ENCODE results near the gene RANBP17. TPM values are rescaled to one million over a fixed set of nuclear protein-coding genes. Genes with fewer than 3 reads are reported as not detected.

The RANBP17 gene
- total RNA-seq, 2 donors from 2014 or later, result 5.4 to 19.8 TPM

- Histone ChIP-seq H3K36me3 (no peaks in the 10 kb centered on the region), H3K4me3 (no peak overlapping the region), H3K9me3 (no peaks in the 10 kb centered on the region), H3K4me1 (replicated peaks) (peaks cover 5% of the 10 kb centered on the region), H3K27ac (no peak overlapping the region), H3K27me3 (replicated peaks; ENCODE audit: insufficient read depth) (peaks cover 70% of the 10 kb centered on the region)
- TF ChIP-seq POLR2A (IDR thresholded peaks at IDR 0.05) (no peak), POLR2AphosphoS5 (IDR thresholded peaks at IDR 0.05) (no peak)
- TF ChIP-seq, protein P1, sequence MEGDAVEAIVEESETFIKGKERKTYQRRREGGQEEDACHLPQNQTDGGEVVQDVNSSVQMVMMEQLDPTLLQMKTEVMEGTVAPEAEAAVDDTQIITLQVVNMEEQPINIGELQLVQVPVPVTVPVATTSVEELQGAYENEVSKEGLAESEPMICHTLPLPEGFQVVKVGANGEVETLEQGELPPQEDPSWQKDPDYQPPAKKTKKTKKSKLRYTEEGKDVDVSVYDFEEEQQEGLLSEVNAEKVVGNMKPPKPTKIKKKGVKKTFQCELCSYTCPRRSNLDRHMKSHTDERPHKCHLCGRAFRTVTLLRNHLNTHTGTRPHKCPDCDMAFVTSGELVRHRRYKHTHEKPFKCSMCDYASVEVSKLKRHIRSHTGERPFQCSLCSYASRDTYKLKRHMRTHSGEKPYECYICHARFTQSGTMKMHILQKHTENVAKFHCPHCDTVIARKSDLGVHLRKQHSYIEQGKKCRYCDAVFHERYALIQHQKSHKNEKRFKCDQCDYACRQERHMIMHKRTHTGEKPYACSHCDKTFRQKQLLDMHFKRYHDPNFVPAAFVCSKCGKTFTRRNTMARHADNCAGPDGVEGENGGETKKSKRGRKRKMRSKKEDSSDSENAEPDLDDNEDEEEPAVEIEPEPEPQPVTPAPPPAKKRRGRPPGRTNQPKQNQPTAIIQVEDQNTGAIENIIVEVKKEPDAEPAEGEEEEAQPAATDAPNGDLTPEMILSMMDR (IDR thresholded peaks at IDR 0.05), result no peak
- intact Hi-C loops (cut with DNase I), result no loop called here
- no peak for DNase-seq (ENCODE audit: low spot score)
- WGBS, result 13% methylated on average over 11 of the region's 11 CpGs
Measured at GRCh38 chr5:171317230-171317629, 455.4 kb downstream of the RANBP17 start.

GRCh38 chr5:171318026-171318425 lies 456.2 kb downstream of the RANBP17 start:
- no peak overlapping the region for H3K4me3 ChIP-seq
- WGBS, result 4% methylated on average over 9 of the region's 9 CpGs
- H3K27me3 ChIP-seq (replicated peaks; ENCODE audit: insufficient read depth), result peaks cover 63% of the 10 kb centered on the region
- DNase-seq (ENCODE audit: low spot score), result no peak
- no peaks in the 10 kb centered on the region for H3K9me3 ChIP-seq
- intact Hi-C loops (cut with DNase I), result no loop called here
- TF ChIP-seq, protein P1 (IDR thresholded peaks at IDR 0.05), result no peak
- TF ChIP-seq POLR2AphosphoS5 (IDR thresholded peaks at IDR 0.05) (no peak), POLR2A (IDR thresholded peaks at IDR 0.05) (no peak)
- no peaks in the 10 kb centered on the region for H3K4me1 ChIP-seq (replicated peaks)
- H3K27ac ChIP-seq, result no peak overlapping the region
- H3K36me3 ChIP-seq, result no peaks in the 10 kb centered on the region

DNA sequence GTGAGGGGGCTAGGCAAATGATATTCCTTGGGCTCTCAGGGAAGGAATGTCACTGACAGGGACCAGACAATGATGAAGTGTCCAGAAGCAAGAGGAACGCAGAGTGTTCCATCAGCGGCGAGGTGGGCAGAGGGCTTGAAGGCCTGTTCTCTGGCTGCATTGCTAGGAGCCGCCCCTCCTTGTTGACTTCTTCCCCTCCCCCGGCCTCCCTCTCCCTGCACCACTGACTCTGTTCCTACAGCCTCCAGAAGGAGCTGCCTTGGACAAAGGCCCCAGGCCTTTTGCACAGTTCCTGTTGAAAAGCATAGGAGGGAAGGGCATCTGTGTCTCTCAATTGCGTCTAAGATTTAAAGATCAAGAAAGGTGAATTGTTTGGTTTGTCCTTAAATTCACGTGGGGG lies 459.6 kb downstream of the RANBP17 start:
- Histone ChIP-seq H3K36me3 (no peaks in the 10 kb centered on the region), H3K27me3 (replicated peaks; ENCODE audit: insufficient read depth) (peaks cover 41% of the 10 kb centered on the region), H3K9me3 (no peaks in the 10 kb centered on the region), H3K4me1 (replicated peaks) (no peaks in the 10 kb centered on the region), H3K27ac (no peak overlapping the region), H3K4me3 (no peak overlapping the region)
- WGBS, result 80% methylated on average over 7 of the region's 7 CpGs
- intact Hi-C loops (cut with DNase I), result no loop called here
- no peak for DNase-seq (ENCODE audit: low spot score)
- TF ChIP-seq POLR2A (IDR thresholded peaks at IDR 0.05), result no peak
- no peak for TF ChIP-seq POLR2AphosphoS5 (IDR thresholded peaks at IDR 0.05)
- TF ChIP-seq, protein P1 (IDR thresholded peaks at IDR 0.05), result no peak

- Histone ChIP-seq H3K4me1 (replicated peaks) (no peaks in the 10 kb centered on the region), H3K9me3 (no peaks in the 10 kb centered on the region), H3K36me3 (no peaks in the 10 kb centered on the region), H3K27ac (no peak overlapping the region), H3K4me3 (no peak overlapping the region), H3K27me3 (replicated peaks; ENCODE audit: insufficient read depth) (peaks cover 30% of the 10 kb centered on the region)
- DNase-seq (ENCODE audit: low spot score), result no peak
- intact Hi-C loops (cut with DNase I), result no loop called here
- no peak for TF ChIP-seq POLR2AphosphoS5 (IDR thresholded peaks at IDR 0.05)
- 73% methylated on average over 5 of the region's 5 CpGs for WGBS
Measured at GRCh38 chr5:171322527-171322926, 460.7 kb downstream of the RANBP17 start.

DNA sequence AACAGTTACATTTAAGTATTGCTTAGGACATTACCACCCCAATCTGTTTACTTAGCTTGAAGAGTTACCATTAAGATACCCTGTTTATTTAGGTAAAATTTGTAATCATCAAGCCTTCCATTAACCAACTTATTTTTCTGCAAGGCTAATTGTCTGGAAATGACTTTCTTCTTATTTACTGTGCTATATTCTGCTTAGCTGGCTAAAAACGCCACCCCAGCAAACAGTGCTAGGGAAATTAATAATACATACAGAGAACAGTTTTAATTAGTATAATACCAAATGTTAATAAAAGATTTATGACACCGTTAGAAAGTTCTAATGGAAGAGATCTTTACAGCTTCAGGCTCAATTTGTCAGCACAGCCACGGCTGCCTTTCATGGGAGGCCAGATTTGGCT lies 461.2 kb downstream of the RANBP17 start:
- 70% methylated on average over 3 of the region's 3 CpGs for WGBS
- Histone ChIP-seq H3K27ac (no peak overlapping the region), H3K9me3 (no peaks in the 10 kb centered on the region), H3K27me3 (replicated peaks; ENCODE audit: insufficient read depth) (peaks cover 25% of the 10 kb centered on the region), H3K4me1 (replicated peaks) (no peaks in the 10 kb centered on the region), H3K36me3 (no peaks in the 10 kb centered on the region), H3K4me3 (no peak overlapping the region)
- intact Hi-C loops (cut with DNase I), result no loop called here
- TF ChIP-seq POLR2AphosphoS5 (IDR thresholded peaks at IDR 0.05) (no peak), POLR2A (IDR thresholded peaks at IDR 0.05) (no peak)
- TF ChIP-seq, protein P1 (IDR thresholded peaks at IDR 0.05), result no peak
- no peak for DNase-seq (ENCODE audit: low spot score)
